SHP77 (cell line): ENCODE results near the gene DPF3.
"Not testable (repeated sequence)": the region's sequence is repeated elsewhere in the genome, so short reads cannot be mapped to it uniquely, and the experiment has no call there.

ENCODE experiments used
- DNase-seq, 2 experiments: peaks; one replicate each; lab custom pipeline; 2025; lab: John Stamatoyannopoulos, UW

Gene DPF3

GRCh38 chr14:72771561-72771960 lies 122.3 kb downstream of the DPF3 start:
- no peak for DNase-seq

- no peak for DNase-seq
These were observed 127.6 kb downstream of the DPF3 start for GRCh38 chr14:72766296-72766695.

- no peak for DNase-seq
These were observed 130.0 kb downstream of the DPF3 start for GRCh38 chr14:72763892-72764291.

GRCh38 chr14:72759670-72760069 lies 134.2 kb downstream of the DPF3 start:
- DNase-seq, result no peak

- DNase-seq, result no peak
These were observed 134.9 kb downstream of the DPF3 start for GRCh38 chr14:72758993-72759392.

DNA sequence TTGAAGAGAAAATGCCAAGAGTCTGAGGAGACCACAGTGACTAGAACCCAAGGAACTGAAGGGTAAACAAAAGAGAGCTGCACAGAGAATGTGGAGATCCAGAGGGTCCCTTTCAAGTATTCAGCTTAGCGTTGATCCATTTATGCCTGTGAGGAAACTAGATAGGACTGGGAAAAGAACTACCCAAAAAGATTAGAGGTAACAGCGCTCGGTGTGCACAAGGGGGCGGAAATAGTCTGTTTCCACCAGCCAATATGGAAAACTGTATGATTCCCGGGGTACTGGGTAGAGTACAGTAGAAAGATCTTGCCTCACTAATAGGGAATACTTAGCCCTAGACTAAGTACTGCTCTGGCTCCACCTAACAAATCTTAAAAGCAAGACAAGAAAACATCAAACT lies 135.5 kb downstream of the DPF3 start:
- DNase-seq, result no peak

- no peak for DNase-seq
These were observed 136.9 kb downstream of the DPF3 start for GRCh38 chr14:72756967-72757366.

DNA sequence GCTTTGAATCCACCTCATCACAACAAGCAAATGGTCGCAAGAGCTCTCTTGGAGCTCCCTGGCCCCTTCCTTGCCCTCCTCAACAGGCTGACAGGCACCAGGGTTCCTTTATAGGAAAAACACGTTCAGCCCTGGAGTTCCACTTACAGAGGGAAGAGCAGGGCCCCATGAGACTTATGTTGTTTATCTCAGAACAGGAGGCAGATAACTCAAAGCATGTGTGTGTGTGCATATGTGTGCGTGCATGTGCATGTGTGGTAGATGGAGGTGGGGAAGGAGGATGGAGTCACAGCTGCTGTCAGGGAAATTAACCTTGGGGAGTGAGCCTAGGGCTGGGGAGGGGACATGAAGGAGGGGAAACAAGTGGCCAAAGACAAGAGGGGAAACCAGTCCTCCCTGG lies 138.1 kb downstream of the DPF3 start:
- no peak for DNase-seq

- no peak for DNase-seq
These were observed 139.0 kb downstream of the DPF3 start for GRCh38 chr14:72754949-72755348.

DNA sequence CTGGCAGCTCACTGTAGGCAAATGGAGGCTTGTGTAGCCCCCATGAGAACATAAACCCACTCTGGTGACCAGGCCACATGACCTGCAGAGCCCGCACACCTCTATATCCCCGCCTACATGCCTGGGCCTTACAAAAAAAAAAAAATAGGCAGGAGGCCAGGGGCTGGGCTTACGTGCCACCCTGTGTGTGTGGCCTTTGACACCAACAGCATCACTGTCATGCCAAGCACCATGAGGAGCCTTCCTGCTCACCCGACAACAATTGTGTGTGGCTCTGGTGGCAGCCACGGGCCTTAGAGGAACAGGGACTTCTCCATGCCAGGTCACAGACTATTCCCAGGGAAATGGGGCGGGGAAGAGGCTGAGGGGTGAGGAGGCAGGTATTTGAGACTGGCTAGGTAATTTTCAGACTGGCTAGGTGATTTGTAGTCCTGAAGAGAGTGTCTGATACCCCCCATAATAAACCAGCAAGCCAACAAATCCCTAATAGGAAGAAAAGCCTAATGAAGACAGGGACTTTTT lies 140.0 kb downstream of the DPF3 start:
- DNase-seq, result no peak

GRCh38 chr14:72753044-72753710 lies 140.7 kb downstream of the DPF3 start:
- no peak for DNase-seq

DNA sequence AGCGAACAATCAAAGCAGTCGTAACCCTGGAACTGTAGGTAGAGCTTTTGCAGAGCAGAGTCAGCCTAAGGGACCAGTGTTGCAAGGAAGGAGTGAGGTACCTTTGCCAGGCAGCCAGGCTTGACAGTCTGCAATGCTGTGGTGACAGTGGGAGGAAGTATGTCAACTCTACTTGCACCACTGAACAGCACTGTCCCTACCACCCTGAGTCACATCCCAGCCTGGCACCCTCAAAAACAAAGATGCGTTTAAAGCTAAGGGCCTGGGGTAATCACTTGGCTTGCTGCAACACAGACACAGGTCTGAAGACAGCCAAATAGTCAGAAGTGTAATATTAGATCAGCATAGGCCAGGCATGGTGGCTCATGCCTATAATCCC lies 141.9 kb downstream of the DPF3 start:
- DNase-seq, result no peak

- no peak for DNase-seq
These were observed 142.4 kb downstream of the DPF3 start for GRCh38 chr14:72751276-72752033.

DNA sequence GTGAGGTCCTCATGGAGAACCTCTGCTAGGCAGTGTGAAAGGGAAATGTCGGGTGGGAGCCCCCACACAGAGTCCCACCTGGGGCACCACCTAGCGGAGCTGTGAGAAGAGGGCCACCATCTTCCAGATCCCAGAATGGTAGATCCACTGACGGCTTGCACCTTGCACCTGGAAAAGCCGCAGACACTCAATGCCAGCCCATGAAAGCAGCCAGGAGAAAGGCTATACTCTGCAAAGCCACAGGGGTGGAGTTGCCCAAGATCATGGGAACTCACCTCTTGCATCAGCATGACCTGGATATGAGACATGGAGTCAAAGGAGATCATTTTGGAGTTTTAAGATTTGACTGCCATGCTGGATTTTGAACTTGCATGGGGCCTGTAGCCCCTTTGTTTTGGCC lies 145.0 kb downstream of the DPF3 start:
- not testable (repeated sequence) for DNase-seq

- DNase-seq, result no peak
These were observed 146.2 kb downstream of the DPF3 start for GRCh38 chr14:72747652-72748051.

- DNase-seq, result peak in 1 of 2 experiments; percentile 12
These were observed 147.6 kb downstream of the DPF3 start for GRCh38 chr14:72745991-72746980.

DNA sequence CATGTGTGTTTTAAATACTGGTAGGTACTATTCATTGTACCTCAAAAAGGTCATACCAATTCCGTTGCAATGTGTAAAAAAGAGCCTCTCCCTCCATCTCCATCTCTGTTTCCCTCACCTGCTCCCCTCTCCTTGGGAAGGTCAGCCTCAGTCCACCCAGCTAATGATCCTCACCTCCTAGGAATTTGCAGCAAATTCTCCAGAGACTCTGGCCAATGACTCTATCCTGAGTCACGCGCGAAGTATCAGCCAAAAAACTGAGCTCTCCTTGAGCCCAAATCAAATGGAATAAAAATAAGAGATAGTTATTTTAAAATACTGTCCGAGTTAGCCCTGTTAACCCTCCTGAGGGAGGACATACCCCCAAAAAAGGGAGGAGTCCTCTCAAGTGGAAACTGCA lies 148.4 kb downstream of the DPF3 start:
- no peak for DNase-seq

GRCh38 chr14:72744416-72745120 lies 149.3 kb downstream of the DPF3 start:
- DNase-seq, result no peak

- no peak for DNase-seq
These were observed 150.3 kb downstream of the DPF3 start for GRCh38 chr14:72743626-72744025.

DNA sequence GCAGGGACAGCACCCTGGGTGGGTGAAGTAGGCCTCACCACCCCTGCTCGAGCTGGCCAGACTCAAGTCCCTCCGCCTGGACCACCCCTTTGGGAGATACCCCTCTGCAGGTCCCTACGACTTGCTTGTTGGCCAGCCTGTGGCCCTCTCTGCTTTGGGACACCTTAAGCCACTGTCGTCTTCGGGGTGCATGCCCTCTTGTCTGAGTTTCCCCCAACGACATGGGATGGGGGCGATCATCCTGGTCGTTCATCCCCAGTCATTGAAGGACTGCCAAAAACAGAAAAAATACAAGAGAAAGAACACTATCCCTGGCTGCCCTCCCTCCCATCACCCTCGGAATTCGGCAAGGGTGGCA lies 151.1 kb downstream of the DPF3 start:
- DNase-seq, result no peak

DNA sequence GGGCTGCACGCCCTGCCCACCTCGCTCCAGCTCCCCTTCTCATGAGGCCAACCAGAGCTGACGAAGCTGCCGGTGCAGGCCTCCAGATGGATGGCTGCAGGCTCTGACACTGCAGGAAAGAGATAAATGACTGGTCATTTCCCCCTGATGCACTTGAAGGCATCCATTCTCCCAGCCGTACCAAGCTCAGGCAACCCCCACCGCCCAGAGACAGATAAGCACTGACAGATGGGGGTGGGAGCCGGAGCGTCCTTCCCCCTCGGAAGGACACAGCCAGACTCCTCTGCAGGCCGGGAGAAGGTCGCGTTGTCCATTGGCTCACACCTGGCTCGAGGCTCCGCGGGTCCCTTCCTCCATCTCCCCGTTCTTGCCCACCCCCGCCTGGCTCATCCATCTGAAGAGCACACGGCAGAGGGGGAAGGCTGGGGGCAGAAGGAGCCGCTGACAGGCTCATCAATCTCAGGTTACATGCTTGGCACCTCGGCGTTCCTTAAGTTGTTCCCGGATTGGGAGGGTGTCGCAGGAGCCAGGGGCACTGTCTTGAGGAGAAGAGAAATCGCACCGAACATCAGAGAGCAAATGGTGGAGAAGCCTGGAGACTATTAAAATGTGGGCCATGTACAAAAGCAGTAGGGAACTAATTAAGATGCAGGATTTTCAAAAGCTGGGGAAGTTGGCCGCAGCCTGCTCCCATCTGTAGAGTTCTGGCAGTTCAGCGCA lies 151.6 kb downstream of the DPF3 start:
- DNase-seq, result no peak
